ENCODE measurements around the gene ZNF22.

Gene ZNF22

GRCh38 chr10:45000752-45001380 is at the start of gene ZNF22:
ZNF22 (plus strand) TSS chr10:45000923; CDS start chr10:45003369, 2,446 bp downstream.
- DNase-seq (ENCODE audit: low read depth), result peak; percentile 80

GRCh38 chr10:44951576-44952226 is 49.0 kb upstream of the ZNF22 start:
- no peak for DNase-seq (ENCODE audit: low read depth)

- DNase-seq (ENCODE audit: low read depth), result no peak
Measured at GRCh38 chr10:44952779-44953231, 47.9 kb upstream of the ZNF22 start.

GRCh38 chr10:44954042-44954441 is 46.7 kb upstream of the ZNF22 start:
- no peak for DNase-seq (ENCODE audit: low read depth)

- DNase-seq (ENCODE audit: low read depth), result no peak
Measured at GRCh38 chr10:44954962-44955361, 45.8 kb upstream of the ZNF22 start.

GRCh38 chr10:44955413-44956070 is 45.2 kb upstream of the ZNF22 start:
- DNase-seq (ENCODE audit: low read depth), result no peak

- DNase-seq (ENCODE audit: low read depth), result no peak
Measured at GRCh38 chr10:44956226-44956625, 44.5 kb upstream of the ZNF22 start.

GRCh38 chr10:44956717-44957706 is 43.7 kb upstream of the ZNF22 start:
- DNase-seq (ENCODE audit: low read depth), result no peak

GRCh38 chr10:44958196-44958897 is 42.4 kb upstream of the ZNF22 start:
- DNase-seq (ENCODE audit: low read depth), result peak; percentile 70

- no peak for DNase-seq (ENCODE audit: low read depth)
Measured at GRCh38 chr10:44958898-44959246, 41.9 kb upstream of the ZNF22 start.

- DNase-seq (ENCODE audit: low read depth), result peak; percentile 90
Measured at GRCh38 chr10:44959247-44960087, 41.3 kb upstream of the ZNF22 start, which contains the start of gene RASSF4. RASSF4 (plus strand) TSS chr10:44959802; CDS start chr10:44970203, 10,401 bp downstream.

GRCh38 chr10:44960088-44960460 is 40.6 kb upstream of the ZNF22 start:
- DNase-seq (ENCODE audit: low read depth), result no peak

GRCh38 chr10:44960482-44961229 is 40.1 kb upstream of the ZNF22 start:
- DNase-seq (ENCODE audit: low read depth), result no peak

- no peak for DNase-seq (ENCODE audit: low read depth)
Measured at GRCh38 chr10:44961230-44961571, 39.5 kb upstream of the ZNF22 start.

GRCh38 chr10:44961931-44962750 is 38.6 kb upstream of the ZNF22 start:
- DNase-seq (ENCODE audit: low read depth), result no peak

- no peak for DNase-seq (ENCODE audit: low read depth)
Measured at GRCh38 chr10:44962870-44963738, 37.6 kb upstream of the ZNF22 start.

GRCh38 chr10:44963772-44964633 is 36.7 kb upstream of the ZNF22 start:
- no peak for DNase-seq (ENCODE audit: low read depth)

Data from ELR (cell line).